ENCODE measurements around the gene MALSU1. TPM values are rescaled to one million over a fixed set of nuclear protein-coding genes. Genes with fewer than 3 reads are reported as not detected.

The MALSU1 gene
- total RNA-seq, 1 donor from 2014 or later: 41.5 TPM

- Mint-ChIP-seq H3K9me3 (ENCODE audit: unreplicated experiment) (no peaks in the 10 kb centered on the region), H3K36me3 (ENCODE audit: low read depth, unreplicated experiment) (peaks cover 37% of the 10 kb centered on the region), H3K4me3 (ENCODE audit: unreplicated experiment) (no peak overlapping the region), H3K4me1 (ENCODE audit: unreplicated experiment) (peaks cover 17% of the 10 kb centered on the region), H3K27me3 (ENCODE audit: unreplicated experiment) (peaks cover 1% of the 10 kb centered on the region), H3K27ac (ENCODE audit: unreplicated experiment) (no peak overlapping the region)
- TF ChIP-seq CTCF (IDR thresholded peaks at IDR 0.05; ENCODE audit: unreplicated experiment): no peak
- no peak for DNase-seq (ENCODE audit: low spot score)
Measured at GRCh38 chr7:23343806-23344475, 44.8 kb downstream of the MALSU1 start.

DNA sequence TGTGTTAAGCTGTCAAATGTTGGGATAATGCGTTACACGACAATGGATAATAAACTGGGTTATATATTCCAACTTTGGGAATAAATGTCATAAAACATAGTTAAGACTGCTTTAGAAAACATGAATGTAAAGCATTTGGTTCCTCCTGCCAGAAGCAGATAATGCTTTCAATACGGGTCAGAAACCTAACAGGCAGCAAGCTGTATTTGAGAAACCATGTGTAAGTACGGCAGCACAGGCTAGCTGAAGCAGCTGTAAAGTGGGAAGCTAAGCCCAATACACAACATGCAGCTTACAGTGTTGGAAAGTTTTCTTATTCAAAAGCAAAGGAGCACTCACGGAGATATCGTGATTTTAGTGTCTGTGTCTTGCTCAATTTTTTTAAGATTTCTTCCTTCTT is 46.5 kb downstream of the MALSU1 start:
- H3K4me3 Mint-ChIP-seq (ENCODE audit: unreplicated experiment): no peak overlapping the region
- H3K27me3 Mint-ChIP-seq (ENCODE audit: unreplicated experiment): peaks cover 1% of the 10 kb centered on the region
- H3K9me3 Mint-ChIP-seq (ENCODE audit: unreplicated experiment): no peaks in the 10 kb centered on the region
- no peak overlapping the region for H3K27ac Mint-ChIP-seq (ENCODE audit: unreplicated experiment)
- DNase-seq (ENCODE audit: low spot score): no peak
- peaks cover 35% of the 10 kb centered on the region for H3K36me3 Mint-ChIP-seq (ENCODE audit: low read depth, unreplicated experiment)
- no peak for TF ChIP-seq CTCF (IDR thresholded peaks at IDR 0.05; ENCODE audit: unreplicated experiment)
- peaks cover 30% of the 10 kb centered on the region for H3K4me1 Mint-ChIP-seq (ENCODE audit: unreplicated experiment)

DNA sequence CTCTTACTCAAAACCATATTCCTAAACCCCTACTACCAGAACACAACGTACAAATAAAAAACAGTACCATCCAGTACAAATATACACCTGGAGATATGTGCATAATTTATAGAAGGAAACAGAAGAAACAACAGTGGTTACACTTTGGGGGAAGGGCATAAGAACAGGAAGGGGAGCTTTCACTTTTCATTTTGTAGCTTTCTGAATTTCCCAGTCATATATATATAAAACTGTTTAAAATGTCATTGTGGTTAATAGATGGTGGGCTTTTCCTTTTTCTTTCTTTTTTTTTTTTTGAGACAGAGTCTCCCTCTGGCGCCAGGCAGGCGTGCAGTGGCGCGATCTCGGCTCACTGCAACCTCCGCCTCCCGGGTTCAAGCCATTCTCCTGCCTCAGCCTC is 47.2 kb downstream of the MALSU1 start:
- H3K9me3 Mint-ChIP-seq (ENCODE audit: unreplicated experiment): no peaks in the 10 kb centered on the region
- TF ChIP-seq CTCF (IDR thresholded peaks at IDR 0.05; ENCODE audit: unreplicated experiment): no peak
- no peak overlapping the region for H3K4me3 Mint-ChIP-seq (ENCODE audit: unreplicated experiment)
- peaks cover 1% of the 10 kb centered on the region for H3K27me3 Mint-ChIP-seq (ENCODE audit: unreplicated experiment)
- no peak overlapping the region for H3K27ac Mint-ChIP-seq (ENCODE audit: unreplicated experiment)
- H3K36me3 Mint-ChIP-seq (ENCODE audit: low read depth, unreplicated experiment): peaks cover 38% of the 10 kb centered on the region
- H3K4me1 Mint-ChIP-seq (ENCODE audit: unreplicated experiment): peaks cover 32% of the 10 kb centered on the region
- DNase-seq (ENCODE audit: low spot score): no peak

- Mint-ChIP-seq H3K27ac (ENCODE audit: unreplicated experiment) (peak overlapping the region; percentile 53), H3K36me3 (ENCODE audit: low read depth, unreplicated experiment) (peaks cover 33% of the 10 kb centered on the region), H3K27me3 (ENCODE audit: unreplicated experiment) (peaks cover 1% of the 10 kb centered on the region), H3K4me3 (ENCODE audit: unreplicated experiment) (no peak overlapping the region), H3K4me1 (ENCODE audit: unreplicated experiment) (peaks cover 32% of the 10 kb centered on the region), H3K9me3 (ENCODE audit: unreplicated experiment) (no peaks in the 10 kb centered on the region)
- no peak for TF ChIP-seq CTCF (IDR thresholded peaks at IDR 0.05; ENCODE audit: unreplicated experiment)
- DNase-seq (ENCODE audit: low spot score): no peak
Measured at GRCh38 chr7:23347033-23347681, 48.0 kb downstream of the MALSU1 start.

GRCh38 chr7:23347682-23348180 is 48.6 kb downstream of the MALSU1 start:
- Mint-ChIP-seq H3K4me3 (ENCODE audit: unreplicated experiment) (no peak overlapping the region), H3K27me3 (ENCODE audit: unreplicated experiment) (peaks cover 1% of the 10 kb centered on the region), H3K36me3 (ENCODE audit: low read depth, unreplicated experiment) (peaks cover 27% of the 10 kb centered on the region), H3K9me3 (ENCODE audit: unreplicated experiment) (no peaks in the 10 kb centered on the region), H3K4me1 (ENCODE audit: unreplicated experiment) (peaks cover 32% of the 10 kb centered on the region), H3K27ac (ENCODE audit: unreplicated experiment) (peak overlapping the region; percentile 53)
- no peak for DNase-seq (ENCODE audit: low spot score)
- no peak for TF ChIP-seq CTCF (IDR thresholded peaks at IDR 0.05; ENCODE audit: unreplicated experiment)

Measured in endothelial cell (in vitro differentiated cells).